H9 (cell line): ENCODE data around the gene NUFIP2. TPM values are rescaled to one million over a fixed set of nuclear protein-coding genes. Genes with fewer than 3 reads are reported as not detected.
"Not testable (repeated sequence)": the region's sequence is repeated elsewhere in the genome, so short reads cannot be mapped to it uniquely, and the experiment has no call there.

Experiments
- DNase-seq: peaks from one replicate; pipeline ENCODE4 v3.0.0-alpha.2; 2017
- H2AFZ ChIP-seq: one replicate; pipeline ENCODE4 v1.6.1; 2013; ENCODE audit warnings: mild to moderate bottlenecking, low read length, control low read depth, moderate library complexity
- H2AK5ac ChIP-seq: 2 replicates; pipeline ENCODE4 v1.6.1; 2013; ENCODE audit warnings: low read length, control low read depth, mixed read lengths; ENCODE audit not compliant: insufficient read length
- H2BK120ac ChIP-seq: one replicate; pipeline ENCODE4 v1.6.1; 2013; ENCODE audit warnings: low read depth, mild to moderate bottlenecking, low read length, control low read depth, inconsistent platforms; ENCODE audit not compliant: poor library complexity, severe bottlenecking
- H2BK12ac ChIP-seq: 2 replicates; pipeline ENCODE4 v1.6.1; 2013; ENCODE audit warnings: low read length, control low read depth, mixed read lengths, low read depth; ENCODE audit not compliant: insufficient read length
- H2BK15ac ChIP-seq: 2 replicates; pipeline ENCODE4 v1.6.1; 2013; ENCODE audit warnings: low read depth, low read length, control low read depth
- H2BK20ac ChIP-seq: one replicate; pipeline ENCODE4 v1.6.1; 2013; ENCODE audit warnings: low read depth, mild to moderate bottlenecking, low read length, control low read depth, inconsistent platforms; ENCODE audit not compliant: poor library complexity, severe bottlenecking
- H2BK5ac ChIP-seq: 2 replicates; pipeline ENCODE4 v1.6.1; 2013; ENCODE audit warnings: low read length, control low read depth, mixed read lengths; ENCODE audit not compliant: insufficient read length
- H3K14ac ChIP-seq: 2 replicates; pipeline ENCODE4 v1.6.1; 2013; ENCODE audit warnings: low read length, control low read depth; ENCODE audit not compliant: insufficient read depth
- H3K18ac ChIP-seq: 2 replicates; pipeline ENCODE4 v1.6.1; 2013; ENCODE audit warnings: low read depth, mild to moderate bottlenecking, mixed read lengths, low read length, control low read depth; ENCODE audit not compliant: insufficient read length
- H3K23ac ChIP-seq: 2 replicates; pipeline ENCODE4 v1.6.1; 2013; ENCODE audit warnings: low read length, control low read depth, mixed read lengths, low read depth; ENCODE audit not compliant: insufficient read length
- H3K23me2 ChIP-seq: 2 replicates; pipeline ENCODE4 v1.6.1; 2013; ENCODE audit warnings: low read depth, mild to moderate bottlenecking, mixed read lengths, low read length, control low read depth; ENCODE audit not compliant: insufficient read length, poor library complexity, severe bottlenecking
- H3K27ac ChIP-seq: 2 replicates; pipeline ENCODE4 v1.5.1; 2013; ENCODE audit warnings: low read length, control low read depth, mixed read lengths, low read depth; ENCODE audit not compliant: insufficient read length
- H3K27me3 ChIP-seq: 2 replicates; pipeline ENCODE4 v1.6.1; 2013; ENCODE audit warnings: low read length, control low read depth, inconsistent platforms; ENCODE audit not compliant: insufficient read depth
- H3K4ac ChIP-seq: 2 replicates; pipeline ENCODE4 v1.6.1; 2013; ENCODE audit warnings: low read depth, mild to moderate bottlenecking, control low read depth, inconsistent platforms, low read length, moderate library complexity
- H3K4me1 ChIP-seq: 2 replicates; pipeline ENCODE4 v1.6.1; 2013; ENCODE audit warnings: low read length, control low read depth, inconsistent platforms; ENCODE audit not compliant: insufficient read depth
- H3K4me2 ChIP-seq: 2 replicates; pipeline ENCODE4 v1.6.1; 2013; ENCODE audit warnings: low read length, control low read depth, mixed read lengths; ENCODE audit not compliant: insufficient read length, insufficient read depth
- H3K56ac ChIP-seq: 2 replicates; pipeline ENCODE4 v1.6.1; 2013; ENCODE audit warnings: low read depth, mild to moderate bottlenecking, mixed read lengths, low read length, control low read depth; ENCODE audit not compliant: insufficient read length
- H3K79me1 ChIP-seq: 2 replicates; pipeline ENCODE4 v1.6.1; 2013; ENCODE audit warnings: low read depth, mild to moderate bottlenecking, moderate library complexity, low read length, control low read depth, inconsistent platforms; ENCODE audit not compliant: insufficient read depth, poor library complexity, severe bottlenecking
- H3K79me2 ChIP-seq: 2 replicates; pipeline ENCODE4 v1.6.1; 2013; ENCODE audit warnings: low read length, control low read depth, inconsistent platforms; ENCODE audit not compliant: insufficient read depth
- H3K9ac ChIP-seq: 2 replicates; pipeline ENCODE4 v1.6.1; 2013; ENCODE audit warnings: low read length, control low read depth, mixed read lengths; ENCODE audit not compliant: insufficient read length; ENCODE audit errors: extremely low read depth
- H3K9me3 ChIP-seq: one replicate; pipeline ENCODE4 v1.6.1; 2013; ENCODE audit warnings: low read depth, low read length, inconsistent platforms; ENCODE audit not compliant: control insufficient read depth
- H3T11ph ChIP-seq: one replicate; pipeline ENCODE4 v1.6.1; 2013; ENCODE audit warnings: mild to moderate bottlenecking, low read length, control low read depth, inconsistent platforms
- H4K20me1 ChIP-seq: one replicate; pipeline ENCODE4 v1.6.1; 2013; ENCODE audit not compliant: control insufficient read depth, insufficient read length, insufficient read depth
- H4K5ac ChIP-seq: 2 replicates; pipeline ENCODE4 v1.6.1; 2013; ENCODE audit warnings: low read depth, mild to moderate bottlenecking, mixed read lengths, low read length, control low read depth; ENCODE audit not compliant: insufficient read length
- H4K8ac ChIP-seq: replicated peaks from 2 replicates; pipeline ENCODE4 v1.6.1; 2013; ENCODE audit warnings: low read length, control low read depth, mixed read lengths, low read depth; ENCODE audit not compliant: insufficient read length
- H4K91ac ChIP-seq: 2 replicates; pipeline ENCODE4 v1.6.1; 2013; ENCODE audit warnings: low read depth, mild to moderate bottlenecking, moderate library complexity, mixed read lengths, low read length, control low read depth; ENCODE audit not compliant: insufficient read length
- H3K27ac Mint-ChIP-seq, 3 experiments: 2 replicates in 2 of 3; 3 replicates in 1 of 3; pipeline ENCODE4 v1.8.0; 2020 to 2021; ENCODE audit warnings: mixed read lengths in 3 of 3, mild to moderate bottlenecking in 1 of 3, moderate library complexity in 1 of 3
- H3K27me3 Mint-ChIP-seq: 2 replicates; pipeline ENCODE4 v1.8.0; 2021; ENCODE audit warnings: low read depth, mild to moderate bottlenecking, moderate library complexity, mixed read lengths
- H3K36me3 Mint-ChIP-seq, 3 experiments: 2 replicates in 2 of 3; 3 replicates in 1 of 3; pipeline ENCODE4 v1.8.0; 2020 to 2021; ENCODE audit warnings: low read depth in 3 of 3, mixed read lengths in 3 of 3; ENCODE audit not compliant: insufficient read depth in 1 of 3
- H3K4me1 Mint-ChIP-seq, 2 experiments: 2 replicates each; pipeline ENCODE4 v1.8.0; 2020; ENCODE audit warnings: mixed read lengths in 2 of 2
- H3K4me3 Mint-ChIP-seq, 2 experiments: 2 replicates in 1 of 2; 3 replicates in 1 of 2; pipeline ENCODE4 v1.8.0; 2020 to 2021; ENCODE audit warnings: mild to moderate bottlenecking in 2 of 2, mixed read lengths in 2 of 2, moderate library complexity in 1 of 2
- H3K9me3 Mint-ChIP-seq, 2 experiments: 2 replicates in 1 of 2; 3 replicates in 1 of 2; pipeline ENCODE4 v1.8.0; 2020; ENCODE audit warnings: mild to moderate bottlenecking in 2 of 2, mixed read lengths in 2 of 2, moderate library complexity in 1 of 2
- WGBS: extraction: QIAGEN DNeasy Blood & Tissue Kit; methylation state at CpG from one replicate; pipeline ENCODE4 v1.1.7; 2013; ENCODE audit warnings: missing lambda C conversion rate, low lambda C conversion rate, mixed read lengths; ENCODE audit not compliant: insufficient read length; ENCODE audit errors: extremely low coverage; 5-methylcytosine and 5-hydroxymethylcytosine counted together
- total RNA-seq: library from RNA; stranded (reverse); gene quantifications from 2 replicates; pipeline ENCODE4 v1.2.1, GENCODE V29; 2021
- TF ChIP-seq, protein P1 (sequence below): fragments of 200-600 bp; sonication (generic); conservative IDR thresholded peaks from 3 replicates; pipeline ENCODE4 v1.8.0; 2021; ENCODE audit warnings: antibody characterized with exemption, mild to moderate bottlenecking

Gene NUFIP2
- total RNA-seq, 1 experiment from 2014 or later = 97.9 TPM

DNA sequence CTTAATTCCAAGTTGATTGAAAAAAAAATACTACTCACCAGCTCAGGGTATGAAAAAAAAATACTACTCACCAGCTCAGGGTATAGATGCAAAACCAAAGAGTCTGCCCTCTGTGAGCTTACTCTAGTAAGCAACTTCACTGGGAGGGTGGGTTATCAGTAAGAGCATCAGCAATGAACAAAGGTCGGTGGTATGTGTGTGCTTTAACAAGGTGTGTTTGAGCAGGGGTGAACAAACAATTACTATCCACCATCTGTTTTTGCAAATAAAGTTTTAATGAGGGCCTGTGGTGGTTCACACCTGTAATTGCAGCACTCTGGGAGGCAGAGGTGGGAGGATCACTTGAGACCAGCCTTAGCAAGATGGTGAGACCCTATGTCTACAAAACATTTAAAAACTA is 20.0 kb downstream of the NUFIP2 start:
- H3K79me1 ChIP-seq = no peaks in the 10 kb centered on the region
- no peak overlapping the region for H3K18ac ChIP-seq
- no peak overlapping the region for H2BK120ac ChIP-seq
- no peaks in the 10 kb centered on the region for H3K27me3 ChIP-seq
- no peaks in the 10 kb centered on the region for H3K9me3 ChIP-seq
- H2BK20ac ChIP-seq = no peak overlapping the region
- no peaks in the 10 kb centered on the region for H3K27me3 Mint-ChIP-seq
- H3K9ac ChIP-seq = no peak overlapping the region
- H3K4ac ChIP-seq = no peak overlapping the region
- no peak overlapping the region for H4K5ac ChIP-seq
- H4K91ac ChIP-seq = no peak overlapping the region
- H3K4me1 Mint-ChIP-seq = peaks cover 21 to 29% of the 10 kb centered on the region in 2 experiments
- no peak overlapping the region for H2AK5ac ChIP-seq
- H3K27ac Mint-ChIP-seq = peak overlapping the region in 1 of 3 experiments; percentile 35; a peak in 2 of 7 replicates
- H3K27ac ChIP-seq = no peak overlapping the region
- H2BK12ac ChIP-seq = no peak overlapping the region
- no peak overlapping the region for H3K4me2 ChIP-seq
- no peaks in the 10 kb centered on the region for H3K23me2 ChIP-seq
- no peaks in the 10 kb centered on the region for H3K9me3 Mint-ChIP-seq
- no peak overlapping the region for H3T11ph ChIP-seq
- TF ChIP-seq, protein P1, sequence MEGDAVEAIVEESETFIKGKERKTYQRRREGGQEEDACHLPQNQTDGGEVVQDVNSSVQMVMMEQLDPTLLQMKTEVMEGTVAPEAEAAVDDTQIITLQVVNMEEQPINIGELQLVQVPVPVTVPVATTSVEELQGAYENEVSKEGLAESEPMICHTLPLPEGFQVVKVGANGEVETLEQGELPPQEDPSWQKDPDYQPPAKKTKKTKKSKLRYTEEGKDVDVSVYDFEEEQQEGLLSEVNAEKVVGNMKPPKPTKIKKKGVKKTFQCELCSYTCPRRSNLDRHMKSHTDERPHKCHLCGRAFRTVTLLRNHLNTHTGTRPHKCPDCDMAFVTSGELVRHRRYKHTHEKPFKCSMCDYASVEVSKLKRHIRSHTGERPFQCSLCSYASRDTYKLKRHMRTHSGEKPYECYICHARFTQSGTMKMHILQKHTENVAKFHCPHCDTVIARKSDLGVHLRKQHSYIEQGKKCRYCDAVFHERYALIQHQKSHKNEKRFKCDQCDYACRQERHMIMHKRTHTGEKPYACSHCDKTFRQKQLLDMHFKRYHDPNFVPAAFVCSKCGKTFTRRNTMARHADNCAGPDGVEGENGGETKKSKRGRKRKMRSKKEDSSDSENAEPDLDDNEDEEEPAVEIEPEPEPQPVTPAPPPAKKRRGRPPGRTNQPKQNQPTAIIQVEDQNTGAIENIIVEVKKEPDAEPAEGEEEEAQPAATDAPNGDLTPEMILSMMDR = no peak
- no peak overlapping the region for H2AFZ ChIP-seq
- H3K4me3 Mint-ChIP-seq = no peak overlapping the region
- H2BK15ac ChIP-seq = no peak overlapping the region
- peaks cover 44% of the 10 kb centered on the region for H3K79me2 ChIP-seq
- no peak overlapping the region for H4K8ac ChIP-seq
- no peak overlapping the region for H3K23ac ChIP-seq
- no peaks in the 10 kb centered on the region for H4K20me1 ChIP-seq
- H3K4me1 ChIP-seq = no peaks in the 10 kb centered on the region
- WGBS = no CpG with 5 or more reads among the region's 1 CpG
- DNase-seq = no peak
- peaks cover 33 to 78% (median 56%) of the 10 kb centered on the region in 3 experiments; a peak in 6 of 7 replicates for H3K36me3 Mint-ChIP-seq
- no peak overlapping the region for H3K14ac ChIP-seq
- no peak overlapping the region for H2BK5ac ChIP-seq
- no peak overlapping the region for H3K56ac ChIP-seq

DNA sequence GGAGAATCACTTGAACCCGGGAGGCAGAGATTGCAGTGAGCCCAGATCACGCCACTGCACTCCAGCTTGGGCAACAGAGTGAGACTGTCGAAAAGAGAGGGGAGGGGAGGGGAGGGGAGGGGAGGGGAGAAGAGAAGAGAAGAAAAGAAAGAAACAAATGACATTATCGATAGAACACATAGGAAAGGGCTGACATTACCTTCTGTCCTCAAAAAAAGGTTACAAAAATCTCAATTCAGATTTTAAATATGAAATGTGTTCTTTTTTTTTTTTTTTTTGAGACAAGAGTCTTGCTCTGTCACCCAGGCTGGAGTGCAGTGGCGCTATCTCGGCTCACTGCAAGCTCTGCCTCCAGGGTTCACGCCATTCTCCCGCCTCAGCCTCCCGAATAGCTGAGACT is 22.0 kb downstream of the NUFIP2 start:
- H3K56ac ChIP-seq, H4K8ac ChIP-seq, H3K18ac ChIP-seq, H4K5ac ChIP-seq, H3K27me3 Mint-ChIP-seq, H3T11ph ChIP-seq, H3K9ac ChIP-seq, H3K14ac ChIP-seq, H2AK5ac ChIP-seq, H3K27me3 ChIP-seq, H3K4me1 ChIP-seq, H3K4me2 ChIP-seq, H3K27ac ChIP-seq, H2BK12ac ChIP-seq, H2BK15ac ChIP-seq, H3K9me3 ChIP-seq, H4K91ac ChIP-seq, H3K23ac ChIP-seq, H2BK120ac ChIP-seq, H3K4me3 Mint-ChIP-seq, H3K4ac ChIP-seq, H3K23me2 ChIP-seq, H2BK5ac ChIP-seq, H4K20me1 ChIP-seq, H2BK20ac ChIP-seq, H3K79me1 ChIP-seq, DNase-seq, H3K9me3 Mint-ChIP-seq, H3K27ac Mint-ChIP-seq, H2AFZ ChIP-seq: not testable (repeated sequence)
- Mint-ChIP-seq H3K4me1 (peaks cover 13 to 15% of the 10 kb centered on the region in 2 experiments), H3K36me3 (peaks cover 33 to 76% (median 61%) of the 10 kb centered on the region in 3 experiments; a peak in 6 of 7 replicates)
- WGBS = no CpG with 5 or more reads among the region's 9 CpGs
- H3K79me2 ChIP-seq = peaks cover 28% of the 10 kb centered on the region; the same call in 1 of the 2 replicates
